Tibial artery (tissue), 4 donors: ENCODE measurements around the gene CYSLTR2.

Experiments used
- DNase-seq, 2 donors: peaks; one replicate each; pipeline ENCODE4 v3.0.0-alpha.2; 2019
- H3K27ac ChIP-seq, 2 donors: fragments of 200-600 bp; sonication (generic) in 1 of 2; 1 replicate in 1 of 2; 2 replicates in 1 of 2; pipeline ENCODE4 v1.5.1; 2018 to 2019; ENCODE audit warnings: mild to moderate bottlenecking in 1 of 2
- H3K27me3 ChIP-seq, 2 donors: fragments of 200-600 bp; sonication (generic) in 1 of 2; one replicate each; pipeline versions ENCODE4 v1.5.1 to v1.6.0; 2016 to 2019
- H3K36me3 ChIP-seq, 3 donors: fragments of 200-600 bp; sonication (generic) in 2 of 3; one replicate each; pipeline ENCODE4 v1.5.1; 2016 to 2019; ENCODE audit warnings: mild to moderate bottlenecking in 2 of 3
- H3K4me1 ChIP-seq, 4 donors: fragments of 200-600 bp; sonication (generic) in 2 of 4; 1 replicate in 3 of 4; 2 replicates in 1 of 4; pipeline ENCODE4 v1.5.1; 2016 to 2019
- H3K4me3 ChIP-seq, 2 donors: fragments of 200-600 bp; sonication (generic) in 1 of 2; 1 replicate in 1 of 2; 2 replicates in 1 of 2; pipeline ENCODE4 v1.5.1; 2018 to 2019; ENCODE audit warnings: mild to moderate bottlenecking in 2 of 2
- H3K9me3 ChIP-seq, 3 donors: fragments of 200-600 bp; sonication (generic) in 1 of 3; one replicate each; pipeline ENCODE4 v1.5.1; 2016 to 2019
- intact Hi-C: fragments of 100-400 bp; cut with DNase I; formaldehyde crosslinking; loops from one replicate; pipeline ENCODE4 v1.15.0; 2023; ENCODE audit warnings: low total_unique reads
- TF ChIP-seq, protein P1 (sequence below), 2 experiments: fragments of 200-600 bp in 1 of 2; fragments of 450-650 bp in 1 of 2; IDR thresholded peaks; one replicate each; pipeline ENCODE4 v1.5.1; 2017 to 2019; ENCODE audit warnings: antibody characterized with exemption in 2 of 2, mild to moderate bottlenecking in 1 of 2, moderate library complexity in 1 of 2

CYSLTR2 gene

DNA sequence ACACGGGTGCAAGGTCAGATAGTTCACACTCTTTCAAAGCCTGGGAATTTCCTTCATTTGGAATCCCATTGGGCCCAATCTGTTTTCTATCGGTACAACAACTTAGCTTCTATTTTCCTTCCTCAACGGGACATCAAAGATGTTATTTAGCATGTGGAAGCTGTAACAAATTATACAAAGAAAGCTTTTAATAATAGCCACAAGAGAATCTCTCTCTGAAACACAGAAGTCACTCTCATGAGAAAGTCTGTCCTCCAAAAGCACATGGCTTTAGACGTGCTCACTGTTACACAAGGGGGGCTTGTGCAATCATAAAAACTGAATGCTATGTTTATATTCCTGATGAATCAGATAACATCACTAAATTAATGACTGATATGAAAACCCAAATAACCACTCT lies 28.9 kb upstream of the CYSLTR2 start:
- H3K27me3 ChIP-seq: no peaks in the 10 kb centered on the region
- no peak for DNase-seq

GRCh38 chr13:48625413-48626076 lies 28.2 kb upstream of the CYSLTR2 start:
- Histone ChIP-seq H3K4me1 (peaks cover 0 to 17% (median 7%) of the 10 kb centered on the region in 4 donors), H3K27ac (no peak overlapping the region), H3K4me3 (no peak overlapping the region), H3K27me3 (no peaks in the 10 kb centered on the region), H3K9me3 (peaks cover 0 to 3% (median 0%) of the 10 kb centered on the region in 3 donors), H3K36me3 (no peaks in the 10 kb centered on the region)
- intact Hi-C loops: no loop called here
- no peak for DNase-seq
- TF ChIP-seq, protein P1, sequence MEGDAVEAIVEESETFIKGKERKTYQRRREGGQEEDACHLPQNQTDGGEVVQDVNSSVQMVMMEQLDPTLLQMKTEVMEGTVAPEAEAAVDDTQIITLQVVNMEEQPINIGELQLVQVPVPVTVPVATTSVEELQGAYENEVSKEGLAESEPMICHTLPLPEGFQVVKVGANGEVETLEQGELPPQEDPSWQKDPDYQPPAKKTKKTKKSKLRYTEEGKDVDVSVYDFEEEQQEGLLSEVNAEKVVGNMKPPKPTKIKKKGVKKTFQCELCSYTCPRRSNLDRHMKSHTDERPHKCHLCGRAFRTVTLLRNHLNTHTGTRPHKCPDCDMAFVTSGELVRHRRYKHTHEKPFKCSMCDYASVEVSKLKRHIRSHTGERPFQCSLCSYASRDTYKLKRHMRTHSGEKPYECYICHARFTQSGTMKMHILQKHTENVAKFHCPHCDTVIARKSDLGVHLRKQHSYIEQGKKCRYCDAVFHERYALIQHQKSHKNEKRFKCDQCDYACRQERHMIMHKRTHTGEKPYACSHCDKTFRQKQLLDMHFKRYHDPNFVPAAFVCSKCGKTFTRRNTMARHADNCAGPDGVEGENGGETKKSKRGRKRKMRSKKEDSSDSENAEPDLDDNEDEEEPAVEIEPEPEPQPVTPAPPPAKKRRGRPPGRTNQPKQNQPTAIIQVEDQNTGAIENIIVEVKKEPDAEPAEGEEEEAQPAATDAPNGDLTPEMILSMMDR (IDR thresholded peaks at IDR 0.05): no peak

More for the DNA sequence above, 28.9 kb upstream of the CYSLTR2 start:
- H3K36me3 ChIP-seq: no peaks in the 10 kb centered on the region
- intact Hi-C loops: no loop called here
- TF ChIP-seq, protein P1 (IDR thresholded peaks at IDR 0.05): no peak
- no peak overlapping the region for H3K27ac ChIP-seq
- peaks cover 0 to 14% (median 6%) of the 10 kb centered on the region in 4 donors for H3K4me1 ChIP-seq
- H3K4me3 ChIP-seq: no peak overlapping the region
- H3K9me3 ChIP-seq: peaks cover 0 to 3% (median 0%) of the 10 kb centered on the region in 3 donors

DNA sequence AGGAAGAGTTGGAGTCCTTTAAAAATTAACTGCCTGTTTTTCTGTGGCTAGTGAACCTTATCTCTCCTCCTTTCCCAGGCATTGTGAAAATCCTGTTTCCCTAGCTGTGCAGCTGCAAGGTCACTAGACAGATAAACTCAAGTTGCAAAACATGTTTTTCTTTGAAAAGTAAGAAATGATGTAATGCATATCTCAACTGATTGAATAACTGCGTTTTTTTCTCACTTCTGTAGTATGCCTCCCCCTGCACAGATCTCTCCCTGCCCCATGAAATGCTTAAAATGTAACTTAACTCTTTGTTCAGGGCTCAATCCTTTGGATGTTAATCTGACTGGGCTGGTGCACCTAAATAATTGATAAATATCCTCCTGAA lies 27.7 kb upstream of the CYSLTR2 start:
- intact Hi-C loops: no loop called here
- H3K4me1 ChIP-seq: peaks cover 0 to 22% (median 10%) of the 10 kb centered on the region in 4 donors
- no peak for DNase-seq
- H3K27ac ChIP-seq: no peak overlapping the region
- H3K9me3 ChIP-seq: peaks cover 0 to 3% (median 0%) of the 10 kb centered on the region in 3 donors
- TF ChIP-seq, protein P1 (IDR thresholded peaks at IDR 0.05): no peak
- no peaks in the 10 kb centered on the region for H3K27me3 ChIP-seq
- no peak overlapping the region for H3K4me3 ChIP-seq
- no peaks in the 10 kb centered on the region for H3K36me3 ChIP-seq

- peaks cover 0 to 28% (median 11%) of the 10 kb centered on the region in 4 donors for H3K4me1 ChIP-seq
- no peak overlapping the region for H3K4me3 ChIP-seq
- H3K9me3 ChIP-seq: peaks cover 0 to 3% (median 0%) of the 10 kb centered on the region in 3 donors
- intact Hi-C loops: no loop called here
- H3K27ac ChIP-seq: no peak overlapping the region
- H3K27me3 ChIP-seq: no peaks in the 10 kb centered on the region
- H3K36me3 ChIP-seq: no peaks in the 10 kb centered on the region
- DNase-seq: no peak
- TF ChIP-seq, protein P1 (IDR thresholded peaks at IDR 0.05): no peak
Measured at GRCh38 chr13:48626726-48627451, 26.8 kb upstream of the CYSLTR2 start.

- no peak for DNase-seq
- no peaks in the 10 kb centered on the region for H3K36me3 ChIP-seq
- intact Hi-C loops: no loop called here
- peaks cover 0 to 36% (median 13%) of the 10 kb centered on the region in 4 donors for H3K4me1 ChIP-seq
- no peak overlapping the region for H3K4me3 ChIP-seq
- no peaks in the 10 kb centered on the region for H3K27me3 ChIP-seq
- no peak overlapping the region for H3K27ac ChIP-seq
- TF ChIP-seq, protein P1 (IDR thresholded peaks at IDR 0.05): no peak
- H3K9me3 ChIP-seq: no peaks in the 10 kb centered on the region
Measured at GRCh38 chr13:48629277-48629676, 24.5 kb upstream of the CYSLTR2 start.
